HCT116 (cell line): ENCODE measurements around the gene PTPRS. TPM values are rescaled to one million over a fixed set of nuclear protein-coding genes. Genes with fewer than 3 reads are reported as not detected.

Experiments
- ATAC-seq: fragments of 200-7000 bp; cut with Tn5 transposase; 2 replicates; pipeline ENCODE4 v1.9.1; 2020; ENCODE audit warnings: mild to moderate bottlenecking, moderate library complexity
- BruUV-seq: library from RNA; stranded (reverse); fragments of 400-500 nt; replicated peaks from 2 replicates; lab custom pipeline; 2021; lab: Mats Ljungman, UMichigan
- CTCF ChIA-PET: fragments of 300-600 bp; sonication (Branson Sonifier 250); formaldehyde crosslinking; loops from one replicate; lab custom pipeline; 2021; ENCODE audit warnings: antibody characterized with exemption; lab: Charles Lee
- POLR2A ChIA-PET: fragments of 300-600, 350-600 bp; sonication (Branson Sonifier 250); formaldehyde crosslinking; loops from one replicate; lab custom pipeline; 2021; ENCODE audit warnings: antibody characterized with exemption; lab: Charles Lee
- RAD21 ChIA-PET, 2 experiments: fragments of 300-600 bp; sonication (Branson Sonifier 250); formaldehyde crosslinking; loops; one replicate each; lab custom pipeline; 2023; ENCODE audit warnings: low total read pairs in 2 of 2; ENCODE audit not compliant: uncharacterized antibody in 2 of 2, unreplicated experiment in 2 of 2, low non-redundant PET in 1 of 2; lab: Charles Lee
- DNase-seq: peaks from one replicate; pipeline ENCODE4 v3.0.0-alpha.2; 2010; ENCODE audit warnings: low read depth, low spot score
- H2AFZ ChIP-seq: fragments of 200-600 bp; shearing (Covaris generic), sonication (generic); 2 replicates; pipeline ENCODE4 v1.6.1; 2017; ENCODE audit warnings: low read depth, mixed run types, mixed read lengths, antibody characterized with exemption, low read length; ENCODE audit not compliant: poor library complexity, severe bottlenecking
- H3K27ac ChIP-seq: 2 replicates; pipeline ENCODE4 v1.5.1; 2012; ENCODE audit warnings: low read depth, low read length
- H3K27me3 ChIP-seq: fragments of 200-600 bp; sonication (generic); 2 replicates; pipeline ENCODE4 v1.6.1; 2016; ENCODE audit warnings: mixed run types, low read length, mixed read lengths; ENCODE audit not compliant: insufficient read depth
- H3K36me3 ChIP-seq, 2 experiments: fragments of 200-500 bp in 1 of 2; fragments of 200-600 bp in 1 of 2; sonication (Bioruptor generic) in 1 of 2; sonication (generic) in 1 of 2; 2 replicates each; pipeline versions ENCODE4 v1.5.1 to v1.6.1; 2014 to 2016; ENCODE audit warnings: low read length in 2 of 2, inconsistent platforms in 1 of 2, mixed read lengths in 1 of 2, mixed run types in 1 of 2; ENCODE audit not compliant: insufficient read depth in 2 of 2, control insufficient read depth in 1 of 2
- H3K4me1 ChIP-seq, 2 experiments: fragments of 200-600 bp in 1 of 2; sonication (generic) in 1 of 2; 2 replicates each; pipeline versions ENCODE4 v1.5.1 to v1.6.1; 2012 to 2017; ENCODE audit warnings: low read length in 2 of 2, inconsistent platforms in 1 of 2, mild to moderate bottlenecking in 1 of 2, mixed read lengths in 1 of 2, mixed run types in 1 of 2, moderate library complexity in 1 of 2; ENCODE audit not compliant: insufficient read depth in 2 of 2, control insufficient read depth in 1 of 2
- H3K4me2 ChIP-seq: fragments of 200-600 bp; sonication (generic); 2 replicates; pipeline ENCODE4 v1.6.1; 2017; ENCODE audit warnings: mixed run types, low read length, mixed read lengths
- H3K4me3 ChIP-seq, 2 experiments: fragments of 200-600 bp in 1 of 2; sonication (generic) in 1 of 2; replicated peaks in 1 of 2; 2 replicates each; pipeline ENCODE4 v1.5.1; 2011 to 2016; ENCODE audit warnings: low read length in 2 of 2, control low read depth in 1 of 2, low read depth in 1 of 2, mild to moderate bottlenecking in 1 of 2, mixed read lengths in 1 of 2, mixed run types in 1 of 2
- H3K79me2 ChIP-seq: fragments of 200-600 bp; sonication (generic); 2 replicates; pipeline ENCODE4 v1.6.1; 2017; ENCODE audit warnings: mild to moderate bottlenecking, mixed run types, low read length, moderate library complexity, mixed read lengths; ENCODE audit not compliant: insufficient read depth
- H3K9ac ChIP-seq: fragments of 200-600 bp; sonication (generic); 2 replicates; pipeline ENCODE4 v1.6.1; 2016; ENCODE audit warnings: low read length, mixed read lengths
- H3K9me2 ChIP-seq: fragments of 200-600 bp; sonication (generic), shearing (Covaris generic); 2 replicates; pipeline ENCODE4 v1.6.1; 2017; ENCODE audit warnings: mixed run types, mild to moderate bottlenecking, moderate library complexity; ENCODE audit not compliant: insufficient read depth
- H3K9me3 ChIP-seq, 2 experiments: fragments of 200-500 bp in 1 of 2; fragments of 200-600 bp in 1 of 2; sonication (Bioruptor generic) in 1 of 2; sonication (generic) in 1 of 2; 2 replicates each; pipeline ENCODE4 v1.6.1; 2014 to 2017; ENCODE audit warnings: low read length in 2 of 2, mixed read lengths in 2 of 2, inconsistent platforms in 1 of 2, low read depth in 1 of 2, mild to moderate bottlenecking in 1 of 2, mixed run types in 1 of 2, moderate library complexity in 1 of 2; ENCODE audit not compliant: control insufficient read depth in 1 of 2, insufficient read depth in 1 of 2
- H4K20me1 ChIP-seq: fragments of 200-600 bp; sonication (generic), shearing (Covaris generic); 2 replicates; pipeline ENCODE4 v1.6.1; 2017; ENCODE audit warnings: mixed run types, mild to moderate bottlenecking, moderate library complexity; ENCODE audit not compliant: insufficient read depth
- CEBPB ChIP-seq: IDR thresholded peaks from 2 replicates; pipeline ENCODE4 v1.6.1; 2012; ENCODE audit warnings: low read depth
- EGR1 ChIP-seq: IDR thresholded peaks from 2 replicates; pipeline ENCODE4 v1.6.1; 2012; ENCODE audit warnings: low read depth
- ELF1 ChIP-seq: IDR thresholded peaks from 2 replicates; pipeline ENCODE4 v1.6.1; 2012; ENCODE audit warnings: low read depth, borderline replicate concordance
- EZH2 ChIP-seq: fragments of 200-600 bp; sonication (generic); IDR thresholded peaks from 2 replicates; pipeline ENCODE4 v1.6.1; 2017; ENCODE audit warnings: antibody characterized with exemption, mixed run types
- EZH2phosphoT487 ChIP-seq: fragments of 200-600 bp; IDR thresholded peaks from 2 replicates; pipeline ENCODE4 v1.6.1; 2018; ENCODE audit warnings: antibody characterized with exemption, borderline replicate concordance
- FOSL1 ChIP-seq: IDR thresholded peaks from 2 replicates; pipeline ENCODE4 v1.6.1; 2012; ENCODE audit warnings: low read depth
- JUND ChIP-seq: IDR thresholded peaks from 2 replicates; pipeline ENCODE4 v1.6.1; 2012
- MAX ChIP-seq: IDR thresholded peaks from 2 replicates; pipeline ENCODE4 v1.6.1; 2012
- POLR2A ChIP-seq: IDR thresholded peaks from 2 replicates; pipeline ENCODE4 v1.7.0; 2011; ENCODE audit warnings: borderline replicate concordance; ENCODE audit not compliant: insufficient read depth, insufficient read length; ENCODE audit errors: extremely low read depth
- RAD21 ChIP-seq: IDR thresholded peaks from 2 replicates; pipeline ENCODE4 v1.6.1; 2012; ENCODE audit warnings: low read depth, mild to moderate bottlenecking
- SP1 ChIP-seq: IDR thresholded peaks from 2 replicates; pipeline ENCODE4 v1.6.1; 2012; ENCODE audit warnings: low read depth
- TCF7L2 ChIP-seq: IDR thresholded peaks from 2 replicates; pipeline ENCODE4 v1.7.0; 2011; ENCODE audit warnings: borderline replicate concordance, inconsistent platforms; ENCODE audit not compliant: insufficient read depth, insufficient read length; ENCODE audit errors: extremely low read depth
- YY1 ChIP-seq: IDR thresholded peaks from 2 replicates; pipeline ENCODE4 v1.6.1; 2011; ENCODE audit warnings: low read length, low read depth, moderate library complexity, mild to moderate bottlenecking; ENCODE audit not compliant: insufficient replicate concordance; ENCODE audit errors: extremely low read depth
- ZBTB33 ChIP-seq: IDR thresholded peaks from 2 replicates; pipeline ENCODE4 v1.6.1; 2011; ENCODE audit warnings: mild to moderate bottlenecking, low read length, moderate library complexity; ENCODE audit not compliant: insufficient replicate concordance; ENCODE audit errors: extremely low read depth
- ZFX ChIP-seq: fragments of 450-650 bp; IDR thresholded peaks from 2 replicates; pipeline ENCODE4 v1.6.1; 2017
- ZNF274 ChIP-seq: fragments of 200-500 bp; sonication (Bioruptor generic); IDR thresholded peaks from 2 replicates; pipeline ENCODE4 v1.6.1; 2014; ENCODE audit warnings: mild to moderate bottlenecking, low read depth, low read length, inconsistent platforms
- intact Hi-C: fragments of 100-400 bp; cut with micrococcal nuclease; formaldehyde crosslinking; loops from 2 replicates; pipeline ENCODE4 v1.10.0; 2022
- total RNA-seq: library from RNA; stranded (reverse); gene quantifications from one replicate; pipeline ENCODE4 v1.2.1, GENCODE V29; 2021; ENCODE audit not compliant: unreplicated experiment
- TF ChIP-seq, protein P1 (sequence below): IDR thresholded peaks from 2 replicates; pipeline ENCODE4 v1.6.1; 2012

The PTPRS gene
- total RNA-seq, 1 experiment from 2014 or later, result 123 TPM

DNA sequence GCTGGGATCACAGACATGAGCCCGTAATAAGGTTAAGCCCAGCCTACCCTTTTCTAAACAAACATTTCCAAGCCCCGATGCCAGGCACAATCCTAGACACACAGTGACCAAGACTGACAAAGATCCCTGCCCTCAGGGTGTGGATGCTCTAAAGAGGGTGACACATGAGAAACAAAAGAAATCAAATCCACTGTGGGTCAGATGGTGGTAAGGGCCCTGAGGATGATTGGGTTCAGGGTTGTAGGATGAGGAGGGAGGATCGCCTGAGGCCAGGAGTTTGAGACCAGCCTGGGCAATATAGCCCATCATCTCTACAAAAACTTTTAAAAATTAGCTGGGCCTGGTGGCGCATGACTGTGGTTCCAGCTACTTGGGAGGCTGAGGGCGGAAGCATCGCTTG is 44.6 kb downstream of the PTPRS start (continued):
- TF ChIP-seq TCF7L2 (no peak), YY1 (no peak), ZBTB33 (no peak), FOSL1 (no peak), ELF1 (no peak), ZFX (no peak), CEBPB (no peak), JUND (no peak)
- TF ChIP-seq, protein P1, sequence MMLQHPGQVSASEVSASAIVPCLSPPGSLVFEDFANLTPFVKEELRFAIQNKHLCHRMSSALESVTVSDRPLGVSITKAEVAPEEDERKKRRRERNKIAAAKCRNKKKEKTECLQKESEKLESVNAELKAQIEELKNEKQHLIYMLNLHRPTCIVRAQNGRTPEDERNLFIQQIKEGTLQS, result no peak

DNA sequence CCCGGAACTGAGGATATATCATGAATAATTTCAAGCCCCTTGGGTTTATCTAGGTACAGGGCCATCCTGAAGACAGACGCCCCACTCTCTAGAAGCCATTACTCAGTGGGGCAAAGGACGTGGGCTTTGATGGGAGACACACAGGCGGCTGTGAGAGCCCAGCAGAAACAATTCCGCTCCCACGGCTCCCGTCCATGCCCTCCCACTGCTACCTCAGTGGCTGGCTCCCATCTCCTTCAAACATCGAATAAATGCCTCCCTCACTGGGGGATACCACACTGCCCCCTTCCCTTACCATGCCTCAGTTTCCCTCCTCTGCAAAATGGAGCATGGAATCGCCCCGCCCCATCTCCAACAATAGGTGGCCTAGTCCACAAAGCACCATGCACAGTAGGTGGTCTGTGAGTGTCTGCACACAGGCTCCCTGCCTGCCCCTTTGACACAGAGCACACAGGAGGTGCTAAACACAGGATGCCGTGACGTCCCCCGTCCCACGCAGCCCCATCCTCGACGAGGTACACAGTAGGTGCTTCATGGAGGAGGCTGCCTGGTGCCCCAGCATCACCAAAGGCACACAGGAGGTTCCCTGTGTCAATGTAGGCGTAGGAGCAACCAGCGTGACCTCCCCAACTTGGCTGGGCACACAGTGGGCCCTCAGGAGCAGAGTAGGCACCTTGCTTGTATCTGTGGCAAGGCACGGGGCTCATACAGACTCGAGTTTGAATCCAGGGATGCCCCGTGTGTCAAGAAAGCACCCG is 46.0 kb downstream of the PTPRS start:
- Histone ChIP-seq H3K27me3 (no peaks in the 10 kb centered on the region), H3K79me2 (peaks cover 19% of the 10 kb centered on the region)

More for the DNA sequence above, 46.0 kb downstream of the PTPRS start:
- Histone ChIP-seq H3K4me2 (no peak overlapping the region), H2AFZ (no peak overlapping the region), H3K4me1 (peaks cover 5 to 25% of the 10 kb centered on the region in 2 experiments; a peak in 3 of 4 replicates), H3K9ac (no peak overlapping the region), H3K9me2 (no peaks in the 10 kb centered on the region), H3K36me3 (no peaks in the 10 kb centered on the region), H4K20me1 (no peaks in the 10 kb centered on the region), H3K4me3 (no peak overlapping the region), H3K9me3 (no peaks in the 10 kb centered on the region), H3K27ac (no peak overlapping the region)
- BruUV-seq, result no TSS peak
- RAD21 ChIA-PET, result no interaction called here
- TF ChIP-seq MAX (no peak), JUND (no peak), EGR1 (no peak), RAD21 (no peak), ELF1 (no peak), YY1 (no peak), FOSL1 (no peak), TCF7L2 (no peak), EZH2 (no peak), ZNF274 (no peak), SP1 (no peak), CEBPB (no peak), POLR2A (no peak), EZH2phosphoT487 (no peak)
- TF ChIP-seq, protein P1, result no peak
- DNase-seq (no peak), ATAC-seq (no peak)
- intact Hi-C loops, result no loop called here
- POLR2A ChIA-PET, result no interaction called here
- CTCF ChIA-PET, result no interaction called here
